Measurements from ENCODE around the gene BLMH. TPM values are rescaled to one million over a fixed set of nuclear protein-coding genes. Genes with fewer than 3 reads are reported as not detected.

BLMH gene
- total and polyA plus RNA-seq, 7 donors, result 17.0 to 33.0 (median 23.6) TPM

- DNase-seq (no peak), ATAC-seq (no peak)
- H3K36me3 ChIP-seq (ENCODE audit: insufficient read depth in 1 of 2, low read depth in 1 of 2), result no peaks in the 10 kb centered on the region
- H3K4me3 ChIP-seq, result no peak overlapping the region
- 65 to 73% (median 72%) methylated on average over 7 of the region's 7 CpGs for WGBS, 3 donors
- no peaks in the 10 kb centered on the region for H3K9me3 ChIP-seq
- peaks cover 0 to 31% (median 4%) of the 10 kb centered on the region in 3 donors for H3K27me3 ChIP-seq (ENCODE audit: insufficient read depth in 3 of 3, low read length in 2 of 3)
- no peak overlapping the region for H3K27ac ChIP-seq
- H3K4me1 ChIP-seq, result no peaks in the 10 kb centered on the region
- TF ChIP-seq, protein P1, sequence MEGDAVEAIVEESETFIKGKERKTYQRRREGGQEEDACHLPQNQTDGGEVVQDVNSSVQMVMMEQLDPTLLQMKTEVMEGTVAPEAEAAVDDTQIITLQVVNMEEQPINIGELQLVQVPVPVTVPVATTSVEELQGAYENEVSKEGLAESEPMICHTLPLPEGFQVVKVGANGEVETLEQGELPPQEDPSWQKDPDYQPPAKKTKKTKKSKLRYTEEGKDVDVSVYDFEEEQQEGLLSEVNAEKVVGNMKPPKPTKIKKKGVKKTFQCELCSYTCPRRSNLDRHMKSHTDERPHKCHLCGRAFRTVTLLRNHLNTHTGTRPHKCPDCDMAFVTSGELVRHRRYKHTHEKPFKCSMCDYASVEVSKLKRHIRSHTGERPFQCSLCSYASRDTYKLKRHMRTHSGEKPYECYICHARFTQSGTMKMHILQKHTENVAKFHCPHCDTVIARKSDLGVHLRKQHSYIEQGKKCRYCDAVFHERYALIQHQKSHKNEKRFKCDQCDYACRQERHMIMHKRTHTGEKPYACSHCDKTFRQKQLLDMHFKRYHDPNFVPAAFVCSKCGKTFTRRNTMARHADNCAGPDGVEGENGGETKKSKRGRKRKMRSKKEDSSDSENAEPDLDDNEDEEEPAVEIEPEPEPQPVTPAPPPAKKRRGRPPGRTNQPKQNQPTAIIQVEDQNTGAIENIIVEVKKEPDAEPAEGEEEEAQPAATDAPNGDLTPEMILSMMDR (IDR thresholded peaks at IDR 0.05), result no peak
- intact Hi-C loops (cut with DNase I), result no loop called here
Measured at GRCh38 chr17:30229012-30229411, 62.7 kb downstream of the BLMH start.

DNA sequence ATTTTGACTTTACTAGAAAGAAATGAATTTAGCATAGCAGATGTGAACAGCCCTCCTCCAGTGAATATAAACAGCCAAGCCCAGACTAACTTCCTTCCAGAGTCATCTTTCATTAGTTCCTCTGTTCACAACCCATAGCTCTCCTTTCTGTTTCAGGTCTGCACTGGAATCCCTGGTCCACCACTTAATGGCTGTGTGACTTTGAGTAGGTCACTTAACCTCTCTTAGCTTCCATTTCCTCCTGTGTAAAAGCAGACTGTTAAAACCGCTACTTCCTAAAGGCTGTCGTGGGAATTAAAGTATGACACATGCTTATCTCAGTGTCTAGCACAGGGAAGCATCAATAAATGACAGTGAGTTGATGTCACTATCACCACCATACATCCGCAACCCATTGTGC lies 63.7 kb downstream of the BLMH start:
- ATAC-seq (no peak), DNase-seq (no peak)
- H3K4me1 ChIP-seq, result no peaks in the 10 kb centered on the region
- TF ChIP-seq, protein P1 (IDR thresholded peaks at IDR 0.05), result no peak
- H3K27me3 ChIP-seq (ENCODE audit: insufficient read depth in 3 of 3, low read length in 2 of 3), result peaks cover 0 to 22% (median 2%) of the 10 kb centered on the region in 3 donors
- H3K36me3 ChIP-seq (ENCODE audit: insufficient read depth in 1 of 2, low read depth in 1 of 2), result no peaks in the 10 kb centered on the region
- intact Hi-C loops (cut with DNase I), result no loop called here
- WGBS, 3 donors, result 83 to 90% (median 84%) methylated on average over 3 of the region's 3 CpGs
- H3K27ac ChIP-seq, result no peak overlapping the region
- no peaks in the 10 kb centered on the region for H3K9me3 ChIP-seq
- H3K4me3 ChIP-seq, result no peak overlapping the region

DNA sequence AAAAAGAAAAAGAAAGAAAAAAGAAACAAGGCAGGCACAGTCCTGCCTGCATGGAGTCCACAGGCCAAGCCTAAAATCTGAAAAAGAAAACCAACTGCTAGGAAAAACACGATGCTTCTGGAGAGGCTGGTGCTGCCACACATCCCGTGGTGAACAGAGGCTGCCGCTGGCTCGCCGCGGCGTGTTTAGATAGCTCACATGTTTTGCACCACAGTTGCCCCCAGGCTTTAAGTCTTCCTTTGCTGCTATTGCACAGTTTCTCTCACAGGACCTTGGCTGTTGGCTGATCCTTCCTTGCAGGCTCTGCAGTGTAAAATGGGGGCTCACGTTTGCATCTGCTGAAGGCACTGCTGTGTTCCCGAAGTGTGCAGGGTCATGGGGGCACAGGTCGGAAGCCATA lies 64.9 kb downstream of the BLMH start:
- no peak overlapping the region for H3K4me3 ChIP-seq
- TF ChIP-seq, protein P1 (IDR thresholded peaks at IDR 0.05), result no peak
- no peak for DNase-seq
- no peaks in the 10 kb centered on the region for H3K36me3 ChIP-seq (ENCODE audit: insufficient read depth in 1 of 2, low read depth in 1 of 2)
- no peaks in the 10 kb centered on the region for H3K9me3 ChIP-seq
- peaks cover 0 to 21% (median 2%) of the 10 kb centered on the region in 3 donors for H3K27me3 ChIP-seq (ENCODE audit: insufficient read depth in 3 of 3, low read length in 2 of 3)
- 69 to 76% (median 70%) methylated on average over 10 of the region's 10 CpGs for WGBS, 3 donors
- H3K27ac ChIP-seq, result no peak overlapping the region
- intact Hi-C loops (cut with DNase I), result no loop called here
- no peaks in the 10 kb centered on the region for H3K4me1 ChIP-seq
- no peak for ATAC-seq

- intact Hi-C loops (cut with DNase I), result no loop called here
- Histone ChIP-seq H3K4me3 (no peak overlapping the region), H3K27me3 (ENCODE audit: insufficient read depth in 3 of 3, low read length in 2 of 3) (peaks cover 0 to 21% (median 2%) of the 10 kb centered on the region in 3 donors), H3K27ac (no peak overlapping the region), H3K4me1 (no peaks in the 10 kb centered on the region), H3K9me3 (no peaks in the 10 kb centered on the region), H3K36me3 (ENCODE audit: insufficient read depth in 1 of 2, low read depth in 1 of 2) (no peaks in the 10 kb centered on the region)
- ATAC-seq, result no peak
- 65 to 68% (median 67%) methylated on average over 15 of the region's 15 CpGs for WGBS, 3 donors
- TF ChIP-seq, protein P1 (IDR thresholded peaks at IDR 0.05), result no peak
- DNase-seq, result no peak
Measured at GRCh38 chr17:30225919-30226553, 65.7 kb downstream of the BLMH start.

DNA sequence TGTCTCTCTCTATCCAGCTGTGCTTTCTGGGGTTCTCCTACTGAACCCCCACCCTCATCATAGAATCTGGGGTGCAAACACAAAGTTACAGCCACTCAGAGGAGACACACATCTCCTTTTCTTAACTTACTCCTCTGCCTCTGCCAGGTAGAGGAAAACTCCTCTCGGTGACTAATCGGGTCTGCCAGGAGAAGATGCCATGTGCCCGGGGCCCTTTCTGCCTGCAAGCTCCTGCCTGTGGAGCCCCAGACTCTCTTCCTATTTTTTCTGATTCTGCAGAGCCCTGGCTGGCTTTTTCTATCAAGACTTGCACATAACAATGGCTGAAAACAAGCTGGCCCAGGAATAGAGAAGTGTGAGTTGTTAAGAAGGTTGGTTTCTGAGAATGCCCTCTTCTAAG lies 66.6 kb downstream of the BLMH start:
- intact Hi-C loops (cut with DNase I), result no loop called here
- Histone ChIP-seq H3K27me3 (ENCODE audit: insufficient read depth in 3 of 3, low read length in 2 of 3) (peaks cover 0 to 21% (median 0%) of the 10 kb centered on the region in 3 donors), H3K27ac (no peak overlapping the region), H3K4me1 (no peaks in the 10 kb centered on the region), H3K9me3 (no peaks in the 10 kb centered on the region), H3K4me3 (no peak overlapping the region), H3K36me3 (ENCODE audit: insufficient read depth in 1 of 2, low read depth in 1 of 2) (no peaks in the 10 kb centered on the region)
- 72 to 87% (median 77%) methylated on average over 3 of the region's 3 CpGs for WGBS, 3 donors
- no peak for DNase-seq
- no peak for ATAC-seq
- TF ChIP-seq, protein P1 (IDR thresholded peaks at IDR 0.05), result no peak

Measured in psoas muscle (tissue), 8 donors.